ENCODE results near the gene PHACTR1. TPM values are rescaled to one million over a fixed set of nuclear protein-coding genes. Genes with fewer than 3 reads are reported as not detected.

Gene PHACTR1
- total RNA-seq, 2 experiments from 2014 or later, result 0.58 to 0.72 TPM

GRCh38 chr6:12804952-12805645 is 88.5 kb downstream of the PHACTR1 start:
- Mint-ChIP-seq H3K4me1 (peaks cover 5% of the 10 kb centered on the region), H3K4me3 (no peak overlapping the region), H3K27me3 (peaks cover 20% of the 10 kb centered on the region), H3K9me3 (no peaks in the 10 kb centered on the region), H3K36me3 (no peaks in the 10 kb centered on the region), H3K27ac (no peak overlapping the region)
- no peak for DNase-seq

- Mint-ChIP-seq H3K4me3 (no peak overlapping the region), H3K9me3 (no peaks in the 10 kb centered on the region), H3K36me3 (no peaks in the 10 kb centered on the region), H3K4me1 (peaks cover 5% of the 10 kb centered on the region), H3K27me3 (peaks cover 14% of the 10 kb centered on the region), H3K27ac (no peak overlapping the region)
- DNase-seq, result no peak
These were observed 89.6 kb downstream of the PHACTR1 start for GRCh38 chr6:12806136-12806535.

DNA sequence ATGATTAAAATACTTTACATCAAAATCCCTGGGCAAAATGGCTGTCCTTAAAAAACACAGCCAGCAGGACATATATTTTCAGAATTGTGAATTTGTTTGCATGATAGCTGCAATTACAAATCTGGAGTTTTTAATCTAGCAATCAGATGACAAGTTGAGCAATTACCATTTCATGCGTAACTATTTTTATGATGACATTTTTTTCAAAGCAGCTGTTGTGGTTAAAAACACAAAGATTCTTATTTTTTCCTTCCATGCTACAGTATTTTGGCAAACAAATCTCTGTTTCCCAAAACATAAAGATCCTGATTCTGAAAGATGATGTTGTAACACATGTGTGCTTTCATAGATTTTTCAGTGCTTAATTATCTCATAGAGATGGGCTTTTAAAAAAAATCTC is 90.2 kb downstream of the PHACTR1 start:
- Mint-ChIP-seq H3K27ac (no peak overlapping the region), H3K4me1 (peaks cover 5% of the 10 kb centered on the region), H3K27me3 (peaks cover 10% of the 10 kb centered on the region), H3K9me3 (no peaks in the 10 kb centered on the region), H3K4me3 (no peak overlapping the region), H3K36me3 (no peaks in the 10 kb centered on the region)
- no peak for DNase-seq

DNA sequence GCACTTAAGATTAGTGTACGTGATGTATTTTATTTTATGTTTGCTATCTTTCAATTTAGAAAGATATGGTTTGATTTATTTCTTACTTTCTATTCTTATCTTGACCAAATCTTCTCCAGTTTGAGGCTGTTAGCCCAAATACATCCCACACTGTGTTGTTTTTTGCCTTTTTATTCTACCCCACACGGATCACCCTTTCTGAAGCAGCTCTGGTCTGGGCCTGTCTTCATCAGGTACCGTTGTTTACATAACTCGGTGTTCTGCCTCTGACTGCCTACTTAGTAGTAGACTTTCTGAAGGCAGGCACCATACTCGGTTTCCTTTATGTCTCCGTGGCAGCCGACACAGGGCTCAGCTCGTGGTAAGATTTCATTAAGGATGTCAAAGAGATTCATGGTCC is 95.0 kb downstream of the PHACTR1 start:
- DNase-seq, result no peak
- no peaks in the 10 kb centered on the region for H3K4me1 Mint-ChIP-seq
- no peaks in the 10 kb centered on the region for H3K36me3 Mint-ChIP-seq
- no peak overlapping the region for H3K4me3 Mint-ChIP-seq
- no peaks in the 10 kb centered on the region for H3K9me3 Mint-ChIP-seq
- H3K27me3 Mint-ChIP-seq, result peaks cover 5% of the 10 kb centered on the region
- H3K27ac Mint-ChIP-seq, result no peak overlapping the region

GRCh38 chr6:12813321-12813720 is 96.8 kb downstream of the PHACTR1 start:
- Mint-ChIP-seq H3K4me1 (no peaks in the 10 kb centered on the region), H3K4me3 (no peak overlapping the region), H3K27ac (no peak overlapping the region), H3K27me3 (no peaks in the 10 kb centered on the region), H3K9me3 (no peaks in the 10 kb centered on the region), H3K36me3 (no peaks in the 10 kb centered on the region)
- DNase-seq, result no peak

DNA sequence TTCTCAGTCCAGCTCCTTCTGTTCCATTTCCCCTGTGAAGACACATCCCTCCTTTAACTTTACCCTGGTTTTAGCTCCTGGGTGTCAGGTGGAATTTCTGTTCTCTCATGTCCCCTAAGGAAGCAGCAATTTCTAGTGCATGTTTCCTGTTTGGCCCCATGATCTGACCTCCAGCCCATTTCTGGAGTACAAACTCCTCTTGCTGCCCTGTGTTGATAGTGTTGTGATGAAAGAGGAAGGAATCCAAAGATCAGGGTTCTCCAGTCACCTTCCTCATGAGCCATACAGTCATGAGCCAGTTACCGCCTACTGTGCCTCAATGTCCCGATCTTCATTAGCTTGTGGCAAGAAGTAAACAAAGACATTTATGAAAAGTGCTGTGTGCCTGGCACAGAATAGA is 97.4 kb downstream of the PHACTR1 start:
- no peaks in the 10 kb centered on the region for H3K9me3 Mint-ChIP-seq
- no peaks in the 10 kb centered on the region for H3K4me1 Mint-ChIP-seq
- no peak for DNase-seq
- H3K4me3 Mint-ChIP-seq, result no peak overlapping the region
- H3K27ac Mint-ChIP-seq, result no peak overlapping the region
- H3K36me3 Mint-ChIP-seq, result no peaks in the 10 kb centered on the region
- peaks cover 4% of the 10 kb centered on the region for H3K27me3 Mint-ChIP-seq

- H3K27ac Mint-ChIP-seq, result no peak overlapping the region
- no peak for DNase-seq
- no peak overlapping the region for H3K4me3 Mint-ChIP-seq
- H3K27me3 Mint-ChIP-seq, result peaks cover 14% of the 10 kb centered on the region
- no peaks in the 10 kb centered on the region for H3K4me1 Mint-ChIP-seq
- H3K36me3 Mint-ChIP-seq, result no peaks in the 10 kb centered on the region
- no peaks in the 10 kb centered on the region for H3K9me3 Mint-ChIP-seq
These were observed 98.5 kb downstream of the PHACTR1 start for GRCh38 chr6:12815089-12815488.

- Mint-ChIP-seq H3K27me3 (peaks cover 24% of the 10 kb centered on the region), H3K9me3 (no peaks in the 10 kb centered on the region), H3K4me1 (no peaks in the 10 kb centered on the region), H3K27ac (no peak overlapping the region), H3K36me3 (no peaks in the 10 kb centered on the region), H3K4me3 (no peak overlapping the region)
- DNase-seq, result no peak
These were observed 99.5 kb downstream of the PHACTR1 start for GRCh38 chr6:12815884-12816600.

- H3K4me1 Mint-ChIP-seq, result no peaks in the 10 kb centered on the region
- no peak overlapping the region for H3K4me3 Mint-ChIP-seq
- H3K27me3 Mint-ChIP-seq, result peaks cover 41% of the 10 kb centered on the region
- no peaks in the 10 kb centered on the region for H3K36me3 Mint-ChIP-seq
- no peak for DNase-seq
- no peaks in the 10 kb centered on the region for H3K9me3 Mint-ChIP-seq
- no peak overlapping the region for H3K27ac Mint-ChIP-seq
These were observed 101.8 kb downstream of the PHACTR1 start for GRCh38 chr6:12818324-12818723.

DNA sequence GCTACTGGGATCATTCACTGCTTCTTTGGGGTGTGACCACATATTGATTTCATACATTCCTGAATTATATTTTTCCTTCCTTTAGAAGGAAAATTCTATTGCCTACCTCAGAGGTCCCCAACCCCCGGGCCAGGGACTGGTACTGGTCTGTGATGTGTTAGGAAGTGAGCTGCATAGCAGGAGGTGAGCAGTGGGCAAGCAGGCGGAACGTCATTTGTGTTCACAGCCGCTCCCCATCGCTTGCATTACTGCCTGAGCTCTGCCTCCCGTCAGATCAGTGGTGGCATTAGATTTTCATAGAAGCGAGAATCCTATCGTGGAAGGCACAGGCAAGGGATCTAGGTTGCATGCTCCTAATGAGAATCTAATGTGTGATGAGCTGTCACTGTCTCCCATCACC is 107.3 kb downstream of the PHACTR1 start:
- Mint-ChIP-seq H3K27me3 (peaks cover 50% of the 10 kb centered on the region), H3K4me1 (no peaks in the 10 kb centered on the region), H3K36me3 (no peaks in the 10 kb centered on the region), H3K4me3 (no peak overlapping the region), H3K9me3 (no peaks in the 10 kb centered on the region), H3K27ac (no peak overlapping the region)
- DNase-seq, result no peak

DNA sequence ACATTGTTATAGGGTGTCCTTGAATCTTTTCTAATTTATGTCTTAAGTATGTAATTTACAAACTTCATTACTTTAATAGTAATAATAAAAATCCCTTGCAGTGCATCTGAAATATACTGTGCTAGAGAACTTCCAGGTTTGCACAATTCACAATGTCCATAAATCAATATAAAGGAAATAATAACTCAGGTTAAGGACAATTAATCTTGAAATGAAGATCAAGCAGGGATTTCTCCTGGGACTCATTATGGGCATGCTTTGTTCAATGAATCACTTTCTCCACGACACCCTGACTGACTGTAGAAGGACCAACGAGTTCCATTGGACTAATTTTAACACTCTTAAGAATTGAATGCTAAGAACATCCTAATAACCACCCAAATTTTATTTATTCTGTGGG is 110.0 kb downstream of the PHACTR1 start:
- no peaks in the 10 kb centered on the region for H3K36me3 Mint-ChIP-seq
- DNase-seq, result no peak
- H3K4me1 Mint-ChIP-seq, result no peaks in the 10 kb centered on the region
- no peak overlapping the region for H3K4me3 Mint-ChIP-seq
- H3K9me3 Mint-ChIP-seq, result no peaks in the 10 kb centered on the region
- no peak overlapping the region for H3K27ac Mint-ChIP-seq
- H3K27me3 Mint-ChIP-seq, result peaks cover 28% of the 10 kb centered on the region

DNA sequence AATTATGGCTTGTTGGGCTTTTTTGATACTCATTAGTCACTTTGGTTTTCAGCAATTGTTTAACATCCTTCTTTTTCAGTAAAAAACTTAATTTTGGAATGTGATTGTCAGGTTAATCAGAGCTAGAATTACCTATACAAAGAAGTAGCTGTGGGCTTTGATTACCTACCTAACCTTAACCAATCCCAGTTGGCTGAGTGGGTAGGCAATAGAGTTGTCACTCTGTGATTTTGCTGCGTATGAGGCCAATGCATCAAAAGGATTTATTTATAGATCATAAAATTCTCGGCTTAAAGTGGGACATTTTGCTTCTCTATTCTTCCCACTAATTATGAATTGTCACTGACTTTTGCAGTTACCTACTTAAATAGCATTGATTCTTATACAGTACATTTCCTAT is 111.4 kb downstream of the PHACTR1 start:
- DNase-seq, result no peak
- Mint-ChIP-seq H3K36me3 (no peaks in the 10 kb centered on the region), H3K27ac (no peak overlapping the region), H3K9me3 (no peaks in the 10 kb centered on the region), H3K27me3 (peaks cover 15% of the 10 kb centered on the region), H3K4me3 (no peak overlapping the region), H3K4me1 (no peaks in the 10 kb centered on the region)

DNA sequence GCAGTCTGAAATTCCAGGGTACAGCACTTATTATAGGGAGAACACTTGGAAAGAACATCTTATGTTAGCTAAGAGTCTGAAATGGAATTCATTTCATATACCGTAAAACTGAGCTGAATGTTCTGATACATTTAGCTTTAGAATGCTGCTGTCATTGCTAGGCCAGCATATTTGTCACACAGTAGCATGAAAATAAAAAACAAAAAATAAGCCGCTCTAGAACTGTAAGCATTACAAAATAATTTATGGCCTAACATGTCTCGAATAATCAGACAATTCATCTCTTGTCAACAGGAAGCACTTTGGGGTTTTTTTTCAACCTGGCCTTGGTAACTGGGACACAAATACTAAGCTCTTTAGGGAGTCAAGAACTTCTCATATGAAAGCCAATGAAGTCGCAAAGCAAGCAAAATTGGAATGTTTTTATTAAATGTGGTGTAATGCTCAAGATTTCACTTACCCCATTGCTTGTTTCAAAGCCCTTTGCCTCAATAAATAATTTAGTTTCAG is 115.7 kb downstream of the PHACTR1 start:
- peaks cover 13% of the 10 kb centered on the region for H3K27me3 Mint-ChIP-seq

DNA sequence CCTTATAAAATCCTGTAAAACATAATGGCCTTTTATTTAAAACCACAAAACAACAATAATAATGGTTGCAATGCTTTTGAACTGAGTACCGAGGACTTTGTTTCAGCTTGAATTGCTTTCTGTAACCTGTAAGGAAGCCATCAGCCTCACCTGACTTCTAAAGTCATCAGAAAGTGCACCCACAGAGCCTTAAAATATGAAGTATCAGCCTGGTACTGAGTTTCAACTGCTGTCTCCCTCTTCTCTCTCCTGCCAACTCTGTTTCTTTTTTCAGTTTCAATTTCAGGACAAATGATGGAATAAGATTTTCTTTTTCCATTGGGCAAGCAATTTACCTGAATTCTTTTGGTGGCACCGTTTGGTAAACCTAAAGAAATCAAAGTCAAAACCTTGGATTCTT is 119.4 kb downstream of the PHACTR1 start:
- Mint-ChIP-seq H3K36me3 (no peaks in the 10 kb centered on the region), H3K4me1 (no peaks in the 10 kb centered on the region), H3K9me3 (peaks cover 10% of the 10 kb centered on the region), H3K27me3 (peaks cover 10% of the 10 kb centered on the region), H3K4me3 (no peak overlapping the region), H3K27ac (no peak overlapping the region)
- DNase-seq, result no peak

More for the DNA sequence above, 115.7 kb downstream of the PHACTR1 start:
- DNase-seq, result no peak
- Mint-ChIP-seq H3K27ac (no peak overlapping the region), H3K9me3 (peaks cover 6% of the 10 kb centered on the region), H3K36me3 (no peaks in the 10 kb centered on the region), H3K4me3 (no peak overlapping the region), H3K4me1 (no peaks in the 10 kb centered on the region)

DNA sequence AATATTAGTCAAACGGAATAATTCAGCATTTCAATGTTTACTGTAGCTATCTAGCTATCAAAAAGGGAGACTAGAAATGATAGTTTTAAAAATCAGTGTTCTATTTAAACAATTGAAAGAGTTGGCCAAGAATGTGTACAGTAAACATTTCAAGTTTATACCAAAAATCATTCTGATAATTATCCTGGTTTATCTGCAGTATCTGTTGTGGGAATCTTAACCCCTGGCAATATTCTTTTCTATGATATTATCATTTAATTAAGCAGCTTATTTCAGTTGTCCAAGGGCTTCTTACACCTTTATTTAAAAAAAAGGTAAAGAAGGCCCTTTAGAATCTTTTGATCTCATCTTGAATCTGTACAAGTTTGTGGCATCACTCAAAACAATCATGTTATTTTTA is 125.1 kb downstream of the PHACTR1 start:
- Mint-ChIP-seq H3K4me3 (no peak overlapping the region), H3K9me3 (peaks cover 8% of the 10 kb centered on the region), H3K27ac (no peak overlapping the region), H3K27me3 (peaks cover 2% of the 10 kb centered on the region), H3K4me1 (no peaks in the 10 kb centered on the region), H3K36me3 (no peaks in the 10 kb centered on the region)
- DNase-seq, result no peak

GRCh38 chr6:12842114-12842513 is 125.5 kb downstream of the PHACTR1 start:
- Mint-ChIP-seq H3K27ac (no peak overlapping the region), H3K9me3 (peaks cover 5% of the 10 kb centered on the region), H3K4me3 (no peak overlapping the region), H3K36me3 (no peaks in the 10 kb centered on the region), H3K4me1 (no peaks in the 10 kb centered on the region), H3K27me3 (peaks cover 2% of the 10 kb centered on the region)
- no peak for DNase-seq

All from activated naive CD8-positive, alpha-beta T cell treated with anti-CD3 and anti-CD28 coated beads for 36 hours (primary cell).